ENCODE results near the gene HIBADH. TPM values are rescaled to one million over a fixed set of nuclear protein-coding genes. Genes with fewer than 3 reads are reported as not detected.

The HIBADH gene
- total RNA-seq, 1 experiment from 2014 or later: 23.2 TPM

DNA sequence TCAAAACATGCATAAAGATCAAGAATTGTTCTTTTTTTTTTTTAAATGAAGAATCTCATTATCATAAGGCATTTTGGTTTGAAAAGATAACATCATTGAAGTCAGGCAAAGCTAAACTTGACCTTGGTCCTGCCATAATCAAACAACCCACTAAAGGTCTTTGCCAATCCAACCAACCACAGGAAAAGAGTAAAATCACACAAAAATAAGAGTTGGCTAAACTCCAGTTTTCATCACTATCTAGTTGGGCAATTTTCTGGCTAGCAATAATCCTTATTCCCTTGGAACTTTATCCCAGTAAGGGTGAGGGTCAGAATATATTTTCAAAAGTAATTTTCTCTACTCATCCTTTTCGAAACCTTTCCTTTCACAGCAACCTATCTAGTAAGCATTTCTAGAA is 62.4 kb downstream of the HIBADH start:
- H3K4me1 Mint-ChIP-seq: peaks cover 55 to 60% of the 10 kb centered on the region in 2 experiments
- H3K4me1 ChIP-seq (ENCODE audit: insufficient read depth, low read length): peaks cover 3% of the 10 kb centered on the region; the same call in 1 of the 2 replicates
- no peak overlapping the region for H4K91ac ChIP-seq (ENCODE audit: insufficient read length, low read depth, low read length)
- no peaks in the 10 kb centered on the region for H3K23me2 ChIP-seq (ENCODE audit: insufficient read length, low read depth, low read length, poor library complexity, severe bottlenecking)
- H3K27ac ChIP-seq (ENCODE audit: insufficient read length, low read depth, low read length): no peak overlapping the region
- no peaks in the 10 kb centered on the region for H3K79me1 ChIP-seq (ENCODE audit: insufficient read depth, low read depth, low read length, poor library complexity, severe bottlenecking)
- H3K18ac ChIP-seq (ENCODE audit: insufficient read length, low read depth, low read length): no peak overlapping the region
- H3K4ac ChIP-seq (ENCODE audit: low read depth, low read length): no peak overlapping the region
- H3K36me3 Mint-ChIP-seq (ENCODE audit: insufficient read depth in 1 of 3, low read depth in 3 of 3): peaks cover 2 to 15% (median 4%) of the 10 kb centered on the region in 3 experiments; a peak in 5 of 7 replicates
- no peaks in the 10 kb centered on the region for H3K27me3 Mint-ChIP-seq (ENCODE audit: low read depth)
- H3K9me3 ChIP-seq (ENCODE audit: control insufficient read depth, low read depth, low read length): no peaks in the 10 kb centered on the region
- no peak overlapping the region for H2BK12ac ChIP-seq (ENCODE audit: insufficient read length, low read depth, low read length)
- H3K27ac Mint-ChIP-seq: no peak overlapping the region
- no peak overlapping the region for H3K56ac ChIP-seq (ENCODE audit: insufficient read length, low read depth, low read length)
- H2AFZ ChIP-seq (ENCODE audit: low read length): no peak overlapping the region
- no peaks in the 10 kb centered on the region for H4K20me1 ChIP-seq (ENCODE audit: control insufficient read depth, insufficient read depth, insufficient read length)
- no peak overlapping the region for H2BK15ac ChIP-seq (ENCODE audit: low read depth, low read length)
- H3T11ph ChIP-seq (ENCODE audit: low read length): no peak overlapping the region
- H3K9me3 Mint-ChIP-seq: no peaks in the 10 kb centered on the region
- H2BK5ac ChIP-seq (ENCODE audit: insufficient read length, low read length): no peak overlapping the region
- H4K5ac ChIP-seq (ENCODE audit: insufficient read length, low read depth, low read length): no peak overlapping the region
- no peak for DNase-seq
- no peak overlapping the region for H2BK20ac ChIP-seq (ENCODE audit: low read depth, low read length, poor library complexity, severe bottlenecking)
- no peak overlapping the region for H3K4me3 Mint-ChIP-seq
- no peak overlapping the region for H3K23ac ChIP-seq (ENCODE audit: insufficient read length, low read depth, low read length)
- no peak overlapping the region for H3K14ac ChIP-seq (ENCODE audit: insufficient read depth, low read length)
- H3K4me2 ChIP-seq (ENCODE audit: insufficient read depth, insufficient read length, low read length): no peak overlapping the region
- no CpG with 5 or more reads among the region's 1 CpG for WGBS (ENCODE audit: extremely low coverage, insufficient read length, low lambda C conversion rate)
- H2AK5ac ChIP-seq (ENCODE audit: insufficient read length, low read length): no peak overlapping the region
- no peak overlapping the region for H4K8ac ChIP-seq (replicated peaks; ENCODE audit: insufficient read length, low read depth, low read length)
- no peaks in the 10 kb centered on the region for H3K27me3 ChIP-seq (ENCODE audit: insufficient read depth, low read length)
- TF ChIP-seq, protein P1, sequence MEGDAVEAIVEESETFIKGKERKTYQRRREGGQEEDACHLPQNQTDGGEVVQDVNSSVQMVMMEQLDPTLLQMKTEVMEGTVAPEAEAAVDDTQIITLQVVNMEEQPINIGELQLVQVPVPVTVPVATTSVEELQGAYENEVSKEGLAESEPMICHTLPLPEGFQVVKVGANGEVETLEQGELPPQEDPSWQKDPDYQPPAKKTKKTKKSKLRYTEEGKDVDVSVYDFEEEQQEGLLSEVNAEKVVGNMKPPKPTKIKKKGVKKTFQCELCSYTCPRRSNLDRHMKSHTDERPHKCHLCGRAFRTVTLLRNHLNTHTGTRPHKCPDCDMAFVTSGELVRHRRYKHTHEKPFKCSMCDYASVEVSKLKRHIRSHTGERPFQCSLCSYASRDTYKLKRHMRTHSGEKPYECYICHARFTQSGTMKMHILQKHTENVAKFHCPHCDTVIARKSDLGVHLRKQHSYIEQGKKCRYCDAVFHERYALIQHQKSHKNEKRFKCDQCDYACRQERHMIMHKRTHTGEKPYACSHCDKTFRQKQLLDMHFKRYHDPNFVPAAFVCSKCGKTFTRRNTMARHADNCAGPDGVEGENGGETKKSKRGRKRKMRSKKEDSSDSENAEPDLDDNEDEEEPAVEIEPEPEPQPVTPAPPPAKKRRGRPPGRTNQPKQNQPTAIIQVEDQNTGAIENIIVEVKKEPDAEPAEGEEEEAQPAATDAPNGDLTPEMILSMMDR (conservative IDR thresholded peaks at IDR 0.05): no peak
- no peak overlapping the region for H2BK120ac ChIP-seq (ENCODE audit: low read depth, low read length, poor library complexity, severe bottlenecking)
- H3K9ac ChIP-seq (ENCODE audit: extremely low read depth, insufficient read length, low read length): no peak overlapping the region
- H3K79me2 ChIP-seq (ENCODE audit: insufficient read depth, low read length): no peaks in the 10 kb centered on the region

All from H9 (cell line).